Renal cortical epithelial cell (primary cell): ENCODE results near the gene MICB. TPM values are rescaled to one million over a fixed set of nuclear protein-coding genes. Genes with fewer than 3 reads are reported as not detected.

Source experiments
- DNase-seq: peaks from one replicate; pipeline ENCODE4 v3.0.0-alpha.2; 2011; ENCODE audit warnings: low read depth
- total RNA-seq: library from RNA; depleted of rRNA; stranded (reverse); fragments of >200 nt; gene quantifications from 2 replicates; pipeline ENCODE4 v1.2.3, GENCODE V29; 2014

The MICB gene
- total RNA-seq, 1 donor from 2014 or later = 5.3 TPM

- DNase-seq = peak; percentile 45
Observed at GRCh38 chr6:31541059-31541657, 43.2 kb downstream of the MICB start.

GRCh38 chr6:31541658-31542521 lies 43.9 kb downstream of the MICB start, which contains the start of gene DDX39B:
TSS of gene DDX39B (minus strand) at chr6:31542003. CDS start at chr6:31540532, 1,471 bp downstream.
- peak; percentile 94 for DNase-seq

DNA sequence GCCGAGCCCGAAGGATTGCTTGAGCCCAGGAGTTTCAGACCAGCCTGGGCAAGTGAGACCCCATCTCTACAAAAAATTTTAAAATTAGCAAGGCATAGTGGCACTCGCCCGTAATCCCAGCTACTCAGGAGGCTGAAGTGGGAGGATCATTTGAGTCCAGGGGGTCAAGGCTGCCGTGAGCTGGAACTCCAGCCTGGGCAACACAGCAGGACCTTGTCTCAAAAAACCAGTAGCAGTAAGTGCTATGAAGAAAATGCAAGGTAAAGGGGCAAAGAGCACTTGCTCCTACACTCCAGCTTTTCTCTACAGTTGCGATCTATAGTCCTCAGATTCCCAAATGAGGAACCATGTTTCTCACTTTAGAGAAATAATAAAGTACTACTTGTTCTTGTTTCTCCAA lies 45.7 kb downstream of the MICB start:
- no peak for DNase-seq

- no peak for DNase-seq
Observed at GRCh38 chr6:31544676-31545075, 46.7 kb downstream of the MICB start.

- no peak for DNase-seq
Observed at GRCh38 chr6:31545291-31545690, 47.3 kb downstream of the MICB start.

- DNase-seq = peak; percentile 85
Observed at GRCh38 chr6:31546339-31546957, 48.5 kb downstream of the MICB start, which contains the start of gene ATP6V1G2. TSS of gene ATP6V1G2 (minus strand) at chr6:31546608. CDS start at chr6:31546559, 49 bp downstream.

DNA sequence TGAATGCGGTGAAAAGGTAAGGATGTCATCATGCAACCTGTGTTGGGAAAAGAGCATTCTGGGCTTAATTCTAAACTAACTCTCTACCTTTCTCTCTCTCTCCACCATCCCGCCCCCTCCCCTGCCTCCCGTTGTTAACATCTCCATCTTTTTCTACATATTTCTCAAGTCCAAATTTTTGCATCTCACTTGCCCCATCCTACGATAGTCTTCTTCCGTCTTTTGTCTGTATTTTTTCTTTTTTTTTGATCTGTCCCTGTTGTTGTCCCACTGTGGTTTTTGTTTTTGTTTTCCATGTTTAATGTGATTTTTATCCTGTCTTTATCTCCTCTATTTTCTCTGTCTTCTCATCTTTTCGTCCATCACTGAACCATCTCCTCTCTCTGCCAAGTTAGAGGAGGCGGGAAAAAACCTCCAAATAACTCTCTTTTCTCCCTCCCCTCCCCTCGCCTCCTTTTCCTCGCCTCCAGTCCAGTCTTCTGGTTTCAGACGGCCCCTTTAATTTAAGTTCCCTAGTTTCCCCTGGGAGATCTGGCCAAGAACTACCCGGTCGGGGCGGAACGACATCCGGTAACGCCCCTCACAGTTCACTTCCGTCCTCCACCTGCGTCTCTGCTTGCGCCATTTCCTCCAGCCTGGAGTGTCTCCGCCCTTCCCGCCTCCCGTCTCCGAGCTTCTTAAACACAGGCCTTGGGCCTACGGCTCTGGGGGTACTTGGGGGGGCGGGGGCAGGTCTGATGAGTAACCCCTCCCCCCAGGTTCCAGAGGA lies 49.2 kb downstream of the MICB start, which contains the start of gene NFKBIL1:
NFKBIL1 (plus strand) TSS at position 651 of the 769 bp plus-strand sequence; CDS start at position 738, 87 bp downstream.
- peak; percentile 94 for DNase-seq

GRCh38 chr6:31547727-31548543 lies 50.0 kb downstream of the MICB start:
- DNase-seq = no peak

DNA sequence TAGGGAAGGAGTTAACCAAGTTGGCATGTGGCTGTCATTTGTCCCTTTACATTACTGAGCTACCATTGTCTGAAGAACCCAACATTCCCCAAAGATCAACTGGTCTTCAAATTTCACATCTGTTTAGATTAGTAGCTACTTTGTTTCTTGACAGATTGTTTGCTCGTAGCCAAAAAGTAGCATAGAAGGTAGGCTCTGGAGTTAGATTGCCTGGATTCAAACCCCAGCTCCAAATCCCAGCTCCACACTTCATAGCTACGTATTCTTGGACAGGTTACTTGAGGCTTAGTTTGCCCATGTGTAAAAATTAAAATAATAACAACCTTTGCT lies 50.6 kb downstream of the MICB start:
- DNase-seq = no peak

DNA sequence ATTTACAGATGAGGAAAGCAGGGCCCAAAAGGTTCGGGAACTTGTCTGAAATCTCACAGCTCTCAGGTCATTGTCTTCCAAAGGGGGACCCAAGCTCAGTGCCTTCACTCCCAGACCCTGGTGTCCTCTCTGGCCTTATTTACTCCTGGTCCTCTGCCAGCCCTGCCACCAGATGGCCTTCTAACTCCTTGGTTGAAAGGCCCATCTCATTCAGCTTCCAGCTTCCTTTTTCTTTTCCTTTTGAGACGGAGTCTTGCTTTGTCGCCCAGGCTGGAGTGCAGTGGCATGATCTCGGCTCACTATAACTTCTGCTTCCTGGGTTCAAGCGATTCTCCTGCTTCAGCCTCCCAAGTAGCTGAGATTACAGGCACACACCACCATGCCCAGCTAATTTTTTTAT lies 53.4 kb downstream of the MICB start:
- peak; percentile 47 for DNase-seq

DNA sequence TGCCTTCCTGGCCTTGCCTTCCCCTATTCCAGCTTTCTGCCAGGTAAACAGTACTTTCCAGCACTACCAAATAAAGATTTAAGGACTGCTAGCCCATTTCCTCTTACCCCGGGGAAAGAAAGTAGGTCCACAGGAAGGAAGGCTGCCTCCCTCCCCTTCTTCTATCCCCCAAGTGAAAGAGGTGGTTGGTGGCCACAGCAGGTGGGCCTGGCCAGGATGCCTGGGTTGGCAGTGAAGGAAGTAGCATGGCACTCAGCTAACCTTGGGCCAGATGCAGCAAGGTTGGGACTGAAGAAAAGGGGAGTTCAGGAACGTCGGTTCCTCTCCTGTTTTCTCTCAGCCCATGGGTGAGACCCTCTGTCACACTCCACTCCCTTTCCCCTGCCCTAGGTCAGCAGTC lies 58.4 kb downstream of the MICB start:
- DNase-seq = no peak

- no peak for DNase-seq
Observed at GRCh38 chr6:31557443-31558317, 59.7 kb downstream of the MICB start.

DNA sequence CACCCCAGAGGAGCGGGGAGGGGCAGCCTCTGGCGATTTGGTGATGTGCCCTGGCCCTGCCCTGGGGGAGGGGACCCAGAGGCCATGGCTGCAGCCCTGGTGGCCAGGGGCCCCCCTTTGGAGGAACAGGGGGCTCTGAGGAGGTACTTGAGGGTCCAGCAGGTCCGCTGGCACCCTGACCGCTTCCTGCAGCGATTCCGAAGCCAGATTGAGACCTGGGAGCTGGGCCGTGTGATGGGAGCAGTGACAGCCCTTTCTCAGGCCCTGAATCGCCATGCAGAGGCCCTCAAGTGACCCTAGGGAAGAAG lies 60.3 kb downstream of the MICB start:
- DNase-seq = no peak

DNA sequence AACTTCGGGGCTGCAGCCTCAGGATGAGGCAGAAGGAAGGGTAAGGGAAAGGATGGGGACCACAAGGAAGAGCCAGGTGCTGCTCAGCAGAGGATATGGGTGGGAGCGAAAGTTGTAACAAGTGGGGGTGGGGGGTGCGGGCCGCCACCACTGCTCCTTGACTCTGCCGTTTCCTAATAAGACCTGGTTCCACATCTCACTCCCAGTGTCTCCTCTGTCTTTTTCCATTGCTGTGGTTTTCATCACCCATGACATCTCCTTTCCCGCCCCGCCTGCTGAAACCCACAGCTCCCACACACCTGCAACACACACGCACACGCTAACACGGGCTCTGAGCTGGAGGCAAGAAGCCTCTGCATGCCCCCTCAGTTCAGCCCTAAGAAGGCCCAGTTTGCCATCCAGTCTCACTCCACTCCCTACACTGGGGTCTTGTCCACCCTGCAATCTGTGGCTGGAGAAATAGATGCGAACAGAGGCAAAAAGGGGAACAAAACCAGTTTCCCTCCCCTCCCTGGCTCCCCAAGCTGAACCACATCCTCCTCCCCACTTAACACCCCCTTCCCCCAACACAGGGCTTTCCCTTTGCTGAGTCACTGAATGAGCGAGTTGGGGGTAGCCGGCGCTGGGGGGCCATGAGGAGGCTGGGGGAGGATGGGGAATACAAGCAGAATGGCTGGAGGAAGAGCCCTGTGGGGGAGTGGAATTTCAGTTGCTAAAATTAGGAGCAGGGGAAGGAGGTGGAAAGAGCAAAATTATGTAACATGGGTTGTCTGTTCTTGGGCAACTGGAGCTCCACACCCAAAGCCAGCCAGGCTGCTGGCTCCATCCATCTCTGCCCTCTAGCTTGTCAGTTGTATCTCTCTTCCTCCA lies 60.9 kb downstream of the MICB start:
- DNase-seq = no peak

GRCh38 chr6:31559606-31559957 lies 61.6 kb downstream of the MICB start:
- no peak for DNase-seq

DNA sequence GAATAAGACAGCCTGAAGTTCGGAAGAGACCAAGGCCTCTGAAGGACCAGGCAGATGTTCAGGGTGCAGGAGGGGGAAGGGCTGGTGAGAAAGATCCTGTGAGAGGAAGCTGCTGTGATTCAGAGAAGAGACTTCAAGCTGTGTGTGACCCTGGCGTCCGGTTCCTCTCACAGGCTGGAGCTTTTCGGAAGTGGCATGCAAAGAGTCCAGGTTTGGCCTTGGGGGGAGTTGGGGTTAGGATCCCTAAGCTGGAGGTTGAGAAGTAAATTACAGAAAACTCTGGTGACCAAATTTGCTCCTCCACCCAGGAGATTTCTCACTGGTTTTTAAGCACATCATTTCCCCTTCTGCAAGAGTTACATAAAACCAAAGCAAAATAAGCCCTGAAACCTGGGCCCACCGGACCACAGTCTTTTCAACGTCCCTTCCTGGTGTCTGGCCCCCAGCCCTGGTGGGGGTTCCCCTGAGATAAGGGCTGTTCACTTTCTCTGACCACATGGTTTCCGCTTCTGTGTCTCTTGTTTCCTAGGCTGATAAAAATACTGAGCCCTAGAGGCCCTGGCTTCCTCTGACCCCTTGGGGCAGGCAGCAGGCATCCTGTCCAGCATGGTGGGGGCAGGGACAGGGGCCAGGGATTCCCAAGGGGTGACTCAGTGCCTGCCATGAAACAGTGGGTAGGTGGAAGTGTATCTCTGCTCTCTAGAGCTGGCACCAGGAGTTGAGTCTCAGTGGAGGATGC lies 62.2 kb downstream of the MICB start:
- DNase-seq = peak; percentile 80

- no peak for DNase-seq
Observed at GRCh38 chr6:31560697-31561058, 62.7 kb downstream of the MICB start.
